Left ventricle myocardium inferior (tissue), 1 donor: ENCODE measurements around the gene SUSD1. TPM values are rescaled to one million over a fixed set of nuclear protein-coding genes. Genes with fewer than 3 reads are reported as not detected.

Experiments
- DNase-seq: peaks from one replicate; pipeline ENCODE4 v3.0.0-alpha.2; 2020
- H3K27ac ChIP-seq: fragments of 200-600 bp; replicated peaks from 2 replicates; pipeline ENCODE4 v1.8.0; 2021
- H3K27me3 ChIP-seq: fragments of 200-600 bp; 2 replicates; pipeline ENCODE4 v1.8.0; 2021; ENCODE audit warnings: low read depth
- H3K36me3 ChIP-seq: fragments of 200-600 bp; 2 replicates; pipeline ENCODE4 v1.8.0; 2021
- H3K4me1 ChIP-seq: fragments of 200-600 bp; 2 replicates; pipeline ENCODE4 v1.8.0; 2021
- H3K4me3 ChIP-seq: fragments of 200-600 bp; 2 replicates; pipeline ENCODE4 v1.8.0; 2021; ENCODE audit warnings: mild to moderate bottlenecking, moderate library complexity
- H3K9me3 ChIP-seq: fragments of 200-600 bp; replicated peaks from 2 replicates; pipeline ENCODE4 v1.8.0; 2021
- intact Hi-C: fragments of 100-400 bp; cut with micrococcal nuclease; formaldehyde crosslinking; loops from one replicate; pipeline ENCODE4 v1.11.0; 2022
- total RNA-seq: library from RNA; stranded (reverse); fragmentation: NEBNext Ultra II Directional; extraction: Animal tissue kit (Norgen Biotek cat#: 25700); gene quantifications from one replicate; pipeline ENCODE4 v1.2.1, GENCODE V29; 2021
- TF ChIP-seq, protein P1 (sequence below): fragments of 200-600 bp; IDR thresholded peaks from 2 replicates; pipeline ENCODE4 v1.8.0; 2021; ENCODE audit warnings: antibody characterized with exemption, mild to moderate bottlenecking, borderline replicate concordance
- donor health status: DM: no; HTN: yes; CAD: no; lungs with severe emphysema.

The SUSD1 gene
- total RNA-seq, 1 donor from 2014 or later, result 5.1 TPM

- intact Hi-C loops, result no loop called here
- no peaks in the 10 kb centered on the region for H3K36me3 ChIP-seq
- peak overlapping the region; percentile 56 for H3K27ac ChIP-seq
- no peak for DNase-seq
- no peak overlapping the region for H3K4me3 ChIP-seq
- H3K9me3 ChIP-seq, result no peaks in the 10 kb centered on the region
- TF ChIP-seq, protein P1, sequence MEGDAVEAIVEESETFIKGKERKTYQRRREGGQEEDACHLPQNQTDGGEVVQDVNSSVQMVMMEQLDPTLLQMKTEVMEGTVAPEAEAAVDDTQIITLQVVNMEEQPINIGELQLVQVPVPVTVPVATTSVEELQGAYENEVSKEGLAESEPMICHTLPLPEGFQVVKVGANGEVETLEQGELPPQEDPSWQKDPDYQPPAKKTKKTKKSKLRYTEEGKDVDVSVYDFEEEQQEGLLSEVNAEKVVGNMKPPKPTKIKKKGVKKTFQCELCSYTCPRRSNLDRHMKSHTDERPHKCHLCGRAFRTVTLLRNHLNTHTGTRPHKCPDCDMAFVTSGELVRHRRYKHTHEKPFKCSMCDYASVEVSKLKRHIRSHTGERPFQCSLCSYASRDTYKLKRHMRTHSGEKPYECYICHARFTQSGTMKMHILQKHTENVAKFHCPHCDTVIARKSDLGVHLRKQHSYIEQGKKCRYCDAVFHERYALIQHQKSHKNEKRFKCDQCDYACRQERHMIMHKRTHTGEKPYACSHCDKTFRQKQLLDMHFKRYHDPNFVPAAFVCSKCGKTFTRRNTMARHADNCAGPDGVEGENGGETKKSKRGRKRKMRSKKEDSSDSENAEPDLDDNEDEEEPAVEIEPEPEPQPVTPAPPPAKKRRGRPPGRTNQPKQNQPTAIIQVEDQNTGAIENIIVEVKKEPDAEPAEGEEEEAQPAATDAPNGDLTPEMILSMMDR, result no peak
- H3K4me1 ChIP-seq, result peaks cover 15% of the 10 kb centered on the region
- H3K27me3 ChIP-seq, result no peaks in the 10 kb centered on the region
Observed at GRCh38 chr9:112179816-112180215, 4.7 kb upstream of the SUSD1 start.

- H3K4me3 ChIP-seq, result no peak overlapping the region
- H3K27ac ChIP-seq, result no peak overlapping the region
- intact Hi-C loops, result no loop called here
- TF ChIP-seq, protein P1, result no peak
- no peak for DNase-seq
- H3K36me3 ChIP-seq, result no peaks in the 10 kb centered on the region
- peaks cover 25% of the 10 kb centered on the region for H3K4me1 ChIP-seq
- H3K27me3 ChIP-seq, result no peaks in the 10 kb centered on the region
- H3K9me3 ChIP-seq, result no peaks in the 10 kb centered on the region
Observed at GRCh38 chr9:112176524-112176923, 1.4 kb upstream of the SUSD1 start.

GRCh38 chr9:112175796-112176315 lies 759 bp upstream of the SUSD1 start:
- TF ChIP-seq, protein P1, result no peak
- H3K4me3 ChIP-seq, result peak overlapping the region; percentile 72
- intact Hi-C loops, result no loop called here

GRCh38 chr9:112174222-112174964 lies 704 bp downstream of the SUSD1 start:
- no peaks in the 10 kb centered on the region for H3K27me3 ChIP-seq
- TF ChIP-seq, protein P1, result no peak
- peak overlapping the region; percentile 72 for H3K4me3 ChIP-seq
- peak overlapping the region; percentile 84 for H3K27ac ChIP-seq
- intact Hi-C loops, result no loop called here
- no peaks in the 10 kb centered on the region for H3K36me3 ChIP-seq
- H3K9me3 ChIP-seq, result no peaks in the 10 kb centered on the region
- DNase-seq, result peak; percentile 74
- peaks cover 16% of the 10 kb centered on the region for H3K4me1 ChIP-seq

More at GRCh38 chr9:112175796-112176315, 759 bp upstream of the SUSD1 start:
- peaks cover 20% of the 10 kb centered on the region for H3K4me1 ChIP-seq
- H3K9me3 ChIP-seq, result no peaks in the 10 kb centered on the region
- H3K27me3 ChIP-seq, result no peaks in the 10 kb centered on the region
- DNase-seq, result no peak
- peak overlapping the region; percentile 84 for H3K27ac ChIP-seq
- no peaks in the 10 kb centered on the region for H3K36me3 ChIP-seq

DNA sequence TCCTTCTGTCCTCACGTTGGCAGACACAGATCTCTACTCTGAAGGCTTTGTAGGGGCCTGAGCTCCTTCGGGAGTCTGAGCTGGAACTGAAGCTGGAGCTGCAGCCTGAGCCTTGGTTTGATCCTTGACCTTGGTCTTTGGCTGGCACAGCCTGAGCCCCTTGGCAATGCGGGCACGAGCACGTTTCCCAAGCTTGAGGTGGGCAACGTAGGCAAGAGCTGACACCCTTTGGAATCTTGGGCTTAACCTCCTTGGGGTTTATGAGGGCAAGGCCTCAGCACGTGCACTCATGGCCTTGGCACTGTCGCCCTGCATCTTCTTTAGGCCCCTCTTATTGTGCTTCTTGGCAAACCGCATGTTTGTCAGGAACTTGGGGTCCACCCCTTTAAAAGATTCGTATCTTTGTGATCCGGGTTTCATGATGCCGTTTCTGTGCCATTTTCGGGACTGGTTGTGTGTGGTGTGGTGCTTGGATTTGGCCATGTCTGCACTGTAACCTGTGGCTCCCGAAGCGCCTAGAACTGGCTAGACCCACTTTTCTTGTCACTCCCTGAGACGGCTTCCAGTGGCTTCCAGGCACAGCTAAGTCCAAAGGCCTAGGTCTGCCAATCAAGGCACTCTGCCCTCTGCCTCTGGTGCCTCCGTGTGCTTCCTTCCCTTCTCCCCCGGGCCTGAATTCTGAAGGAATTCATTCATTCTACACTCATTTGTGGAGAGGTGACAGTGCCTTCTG lies 1.4 kb downstream of the SUSD1 start:
- intact Hi-C loops, result no loop called here
- H3K4me3 ChIP-seq, result peak overlapping the region; percentile 72

More for the DNA sequence above, 1.4 kb downstream of the SUSD1 start:
- no peak for DNase-seq
- peak overlapping the region; percentile 84 for H3K27ac ChIP-seq
- TF ChIP-seq, protein P1, result no peak
- H3K27me3 ChIP-seq, result no peaks in the 10 kb centered on the region
- no peaks in the 10 kb centered on the region for H3K9me3 ChIP-seq
- H3K36me3 ChIP-seq, result no peaks in the 10 kb centered on the region
- peaks cover 16% of the 10 kb centered on the region for H3K4me1 ChIP-seq
